CD4-positive, alpha-beta T cell (primary cell): ENCODE data around the gene ZNF687. TPM values are rescaled to one million over a fixed set of nuclear protein-coding genes. Genes with fewer than 3 reads are reported as not detected.
A peak's percentile ranks its signal among the peaks of the same experiment; 100 is the strongest.

Experiments
- ATAC-seq: fragments of 200-7000 bp; cut with Tn5 transposase; one replicate; pipeline ENCODE4 v1.10.0; 2022; ENCODE audit warnings: mild to moderate bottlenecking; ENCODE audit not compliant: poor library complexity
- CTCF ChIA-PET: fragments of 350-600 bp; sonication (Branson Sonifier 250); formaldehyde crosslinking; loops from one replicate; lab custom pipeline; 2021; ENCODE audit warnings: antibody characterized with exemption, inconsistent platforms; lab: Charles Lee
- POLR2A ChIA-PET: fragments of 350-600 bp; sonication (Branson Sonifier 250); formaldehyde crosslinking; loops from one replicate; lab custom pipeline; 2021; ENCODE audit warnings: antibody characterized with exemption, inconsistent platforms; lab: Charles Lee
- DNase-seq, 14 experiments: peaks; one replicate each; pipeline ENCODE4 v3.0.0-alpha.2; 2013 to 2020; ENCODE audit warnings: mixed read lengths in 2 of 14
- H3K27ac ChIP-seq, 2 donors: one replicate each; pipeline versions ENCODE4 v1.5.1 to v1.7.0; 2013; ENCODE audit warnings: low read length in 2 of 2, low read depth in 1 of 2, mild to moderate bottlenecking in 1 of 2
- H3K27me3 ChIP-seq, 2 experiments: 1 replicate in 1 of 2; 2 replicates in 1 of 2; pipeline versions ENCODE4 v1.6.1 to v1.7.0; 2013; ENCODE audit warnings: low read length in 2 of 2, control low read depth in 1 of 2, mild to moderate bottlenecking in 1 of 2, moderate library complexity in 1 of 2; ENCODE audit not compliant: insufficient read depth in 2 of 2, control insufficient read depth in 1 of 2
- H3K36me3 ChIP-seq: one replicate; pipeline ENCODE4 v1.6.1; 2013; ENCODE audit warnings: low read length, control low read depth; ENCODE audit not compliant: insufficient read depth
- H3K4me1 ChIP-seq: one replicate; pipeline ENCODE4 v1.6.1; 2013; ENCODE audit warnings: low read length, control low read depth; ENCODE audit not compliant: insufficient read depth
- H3K4me3 ChIP-seq: one replicate; pipeline ENCODE4 v1.5.1; 2013; ENCODE audit warnings: mild to moderate bottlenecking, low read length, moderate library complexity
- H3K9me3 ChIP-seq, 2 experiments: 1 replicate in 1 of 2; 2 replicates in 1 of 2; pipeline versions ENCODE4 v1.6.1 to v1.7.0; 2013; ENCODE audit warnings: low read length in 2 of 2, mild to moderate bottlenecking in 2 of 2, control low read depth in 1 of 2, moderate library complexity in 1 of 2; ENCODE audit not compliant: control insufficient read depth in 1 of 2, insufficient read depth in 1 of 2
- H3K27ac Mint-ChIP-seq: one replicate; pipeline ENCODE4 v1.8.0; 2020; ENCODE audit warnings: mixed read lengths
- H3K27me3 Mint-ChIP-seq: one replicate; pipeline ENCODE4 v1.8.0; 2021; ENCODE audit warnings: mixed read lengths
- H3K36me3 Mint-ChIP-seq: one replicate; pipeline ENCODE4 v1.8.0; 2021; ENCODE audit warnings: low read depth, mixed read lengths
- H3K4me1 Mint-ChIP-seq: one replicate; pipeline ENCODE4 v1.8.0; 2021; ENCODE audit warnings: low read depth, mixed read lengths
- H3K4me3 Mint-ChIP-seq: one replicate; pipeline ENCODE4 v1.8.0; 2020; ENCODE audit warnings: mild to moderate bottlenecking, mixed read lengths
- H3K9me3 Mint-ChIP-seq: one replicate; pipeline ENCODE4 v1.8.0; 2020; ENCODE audit warnings: mixed read lengths
- intact Hi-C, 2 experiments: fragments of 100-400 bp; cut with DNase I in 1 of 2; cut with micrococcal nuclease in 1 of 2; formaldehyde crosslinking; loops; one replicate each; pipeline versions ENCODE4 v1.15.1 to v1.9.0; 2023 to 2025; cut with DNase I, micrococcal nuclease
- total RNA-seq, 174 experiments: library from RNA in 2 of 174; stranded (reverse) in 2 of 174; gene quantifications; one replicate each; pipeline ENCODE4 v1.2.3 and lab custom pipeline; 2021 to 2026
- TF ChIP-seq, protein P1 (sequence below): fragments of 200-600 bp; IDR thresholded peaks from one replicate; pipeline ENCODE4 v1.8.0; 2022; ENCODE audit warnings: antibody characterized with exemption, mild to moderate bottlenecking

Gene ZNF687
- total RNA-seq, 2 experiments from 2014 or later, result 38.9 to 40.0 TPM

DNA sequence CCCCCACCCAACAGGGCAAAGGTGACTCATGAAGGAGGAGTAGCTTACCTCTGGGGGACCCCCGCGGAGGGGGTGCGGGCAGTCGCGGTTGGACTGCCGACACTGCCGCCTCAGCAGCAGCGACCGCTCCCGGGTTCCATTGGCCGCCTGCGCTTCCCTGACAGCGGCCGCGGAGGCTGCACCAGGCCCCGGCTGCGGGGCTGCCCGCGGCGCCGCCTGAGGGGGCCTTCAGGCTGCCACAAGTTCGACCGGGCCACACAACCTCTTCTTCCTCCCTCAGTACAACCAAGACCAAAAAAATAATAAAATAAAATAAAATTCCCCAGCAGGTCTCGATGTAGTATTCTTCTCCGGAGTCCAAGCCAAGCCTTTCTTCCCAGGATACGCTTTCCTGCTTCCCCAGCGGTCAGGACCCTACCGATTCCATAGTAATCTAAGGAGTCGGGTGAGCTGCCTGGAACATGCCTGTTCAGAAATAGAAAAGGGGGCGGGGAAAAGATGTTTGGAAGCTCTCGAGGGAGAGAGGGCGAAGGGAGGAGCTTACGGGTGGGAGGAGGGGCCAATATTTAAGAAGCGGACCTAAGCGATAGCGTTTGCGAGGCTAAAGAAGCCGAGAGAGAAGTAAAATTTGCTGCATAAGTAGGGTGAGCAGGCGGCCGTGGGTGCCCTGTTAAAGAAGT is 45.3 kb downstream of the ZNF687 start, which contains the start of gene PI4KB:
PI4KB (minus strand) TSS at position 194 of the 680 bp plus-strand sequence. CDS start 10,935 bp downstream, outside the sequence.
- ChIA-PET CTCF (interaction anchor here (0.9 to 4.5 kb wide), 5 partner anchors 13 to 72 kb away, joined by 3 to 41 read pairs (median 5); partner anchors contain the start of gene PSMB4), POLR2A (interaction anchor here (0.6 to 3.4 kb wide), 20 partner anchors 9 to 964 kb away, joined by 3 to 54 read pairs (median 6); partner anchors contain the start of genes MRPL9, PSMB4, PSMD4 and RFX5)
- Histone ChIP-seq H3K9me3 (no peaks in the 10 kb centered on the region), H3K27ac (peak within 1 kb of the TSS; percentile 84 to 96), H3K36me3 (peaks cover 27% of the 10 kb centered on the region), H3K27me3 (no peaks in the 10 kb centered on the region), H3K4me3 (peak within 1 kb of the TSS; percentile 75), H3K4me1 (peaks cover 35% of the 10 kb centered on the region)
- Mint-ChIP-seq H3K36me3 (peaks cover 47% of the 10 kb centered on the region), H3K27me3 (no peaks in the 10 kb centered on the region), H3K9me3 (no peaks in the 10 kb centered on the region), H3K27ac (peak within 1 kb of the TSS; percentile 93), H3K4me1 (peaks cover 33% of the 10 kb centered on the region), H3K4me3 (peak within 1 kb of the TSS; percentile 95)
- ATAC-seq (peak; percentile 94), DNase-seq (peak; percentile 76 to 97 (median 85))
- TF ChIP-seq, protein P1, sequence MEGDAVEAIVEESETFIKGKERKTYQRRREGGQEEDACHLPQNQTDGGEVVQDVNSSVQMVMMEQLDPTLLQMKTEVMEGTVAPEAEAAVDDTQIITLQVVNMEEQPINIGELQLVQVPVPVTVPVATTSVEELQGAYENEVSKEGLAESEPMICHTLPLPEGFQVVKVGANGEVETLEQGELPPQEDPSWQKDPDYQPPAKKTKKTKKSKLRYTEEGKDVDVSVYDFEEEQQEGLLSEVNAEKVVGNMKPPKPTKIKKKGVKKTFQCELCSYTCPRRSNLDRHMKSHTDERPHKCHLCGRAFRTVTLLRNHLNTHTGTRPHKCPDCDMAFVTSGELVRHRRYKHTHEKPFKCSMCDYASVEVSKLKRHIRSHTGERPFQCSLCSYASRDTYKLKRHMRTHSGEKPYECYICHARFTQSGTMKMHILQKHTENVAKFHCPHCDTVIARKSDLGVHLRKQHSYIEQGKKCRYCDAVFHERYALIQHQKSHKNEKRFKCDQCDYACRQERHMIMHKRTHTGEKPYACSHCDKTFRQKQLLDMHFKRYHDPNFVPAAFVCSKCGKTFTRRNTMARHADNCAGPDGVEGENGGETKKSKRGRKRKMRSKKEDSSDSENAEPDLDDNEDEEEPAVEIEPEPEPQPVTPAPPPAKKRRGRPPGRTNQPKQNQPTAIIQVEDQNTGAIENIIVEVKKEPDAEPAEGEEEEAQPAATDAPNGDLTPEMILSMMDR, result no peak
- intact Hi-C loops, result loop anchor here (1.0 to 10.0 kb wide), 6 partner anchors 20 to 633 kb away; partner anchors contain the start of genes RFX5 (in 2 of the 2), GOLPH3L (in 1 of the 2), PSMB4 (in 1 of the 2) and PSMD4 (in 1 of the 2)

DNA sequence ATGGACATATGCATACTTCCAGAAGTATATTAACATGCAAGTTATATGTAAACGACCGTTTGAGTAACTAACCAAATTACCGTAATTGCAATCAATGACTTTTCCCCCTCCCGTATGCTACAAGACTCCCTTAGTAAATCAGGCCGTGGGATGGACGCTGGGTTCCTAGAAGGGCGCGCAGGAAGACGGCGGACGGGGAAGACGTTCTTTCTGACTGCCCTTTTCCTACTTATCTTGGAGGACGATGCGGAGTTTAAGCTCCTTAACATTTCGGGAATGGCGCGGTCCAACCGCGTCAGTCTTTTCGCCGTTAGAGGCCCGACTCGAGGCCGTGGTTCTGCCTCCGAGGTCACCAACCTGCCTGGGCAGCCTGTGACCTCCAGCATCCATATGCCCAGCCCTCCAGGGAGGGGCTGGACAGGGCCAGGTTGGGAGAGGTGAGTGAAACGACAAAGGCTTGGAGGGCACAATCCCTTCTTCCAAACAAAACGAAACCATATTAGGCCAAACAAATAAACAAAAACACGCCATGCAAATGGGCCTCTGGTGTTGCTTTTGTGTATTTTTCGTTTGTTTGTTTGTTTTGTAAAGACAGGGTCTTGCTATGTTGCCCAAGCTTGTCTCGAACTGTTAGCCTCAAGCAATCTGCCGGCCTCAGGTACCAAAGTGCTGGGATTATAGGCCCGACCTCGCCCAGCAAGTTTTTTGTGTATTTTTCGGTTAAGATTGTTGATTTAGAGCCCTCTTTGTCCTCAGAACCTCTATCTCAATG is 46.0 kb downstream of the ZNF687 start:
- DNase-seq (peak in 1 of 14 experiments; percentile 7), ATAC-seq (peak; percentile 9)
- ChIA-PET POLR2A (interaction anchor here (0.6 to 3.4 kb wide), 18 partner anchors 8 to 964 kb away, joined by 3 to 54 read pairs (median 6); partner anchors contain the start of genes MRPL9, PSMB4, PSMD4 and RFX5), CTCF (interaction anchor here (1.1 to 4.5 kb wide), 5 partner anchors 12 to 71 kb away, joined by 4 to 41 read pairs (median 8); partner anchors contain the start of gene PSMB4)
- H3K27ac Mint-ChIP-seq, result peak overlapping the region; percentile 93
- peaks cover 27% of the 10 kb centered on the region for H3K4me1 Mint-ChIP-seq
- peaks cover 40% of the 10 kb centered on the region for H3K36me3 Mint-ChIP-seq
- no peaks in the 10 kb centered on the region for H3K27me3 Mint-ChIP-seq
- H3K9me3 ChIP-seq, result no peaks in the 10 kb centered on the region
- peak overlapping the region; percentile 84 to 96 for H3K27ac ChIP-seq
- TF ChIP-seq, protein P1, result no peak
- H3K4me1 ChIP-seq, result peaks cover 34% of the 10 kb centered on the region
- peak overlapping the region; percentile 95 for H3K4me3 Mint-ChIP-seq
- intact Hi-C loops, result loop anchor here (1.0 to 10.0 kb wide), 7 partner anchors 12 to 633 kb away; partner anchors contain the start of genes RFX5 (in 2 of the 2), GOLPH3L (in 1 of the 2), PSMB4 (in 1 of the 2) and PSMD4 (in 1 of the 2)
- peaks cover 22% of the 10 kb centered on the region for H3K36me3 ChIP-seq
- no peaks in the 10 kb centered on the region for H3K27me3 ChIP-seq
- peak overlapping the region; percentile 75 for H3K4me3 ChIP-seq
- no peaks in the 10 kb centered on the region for H3K9me3 Mint-ChIP-seq

DNA sequence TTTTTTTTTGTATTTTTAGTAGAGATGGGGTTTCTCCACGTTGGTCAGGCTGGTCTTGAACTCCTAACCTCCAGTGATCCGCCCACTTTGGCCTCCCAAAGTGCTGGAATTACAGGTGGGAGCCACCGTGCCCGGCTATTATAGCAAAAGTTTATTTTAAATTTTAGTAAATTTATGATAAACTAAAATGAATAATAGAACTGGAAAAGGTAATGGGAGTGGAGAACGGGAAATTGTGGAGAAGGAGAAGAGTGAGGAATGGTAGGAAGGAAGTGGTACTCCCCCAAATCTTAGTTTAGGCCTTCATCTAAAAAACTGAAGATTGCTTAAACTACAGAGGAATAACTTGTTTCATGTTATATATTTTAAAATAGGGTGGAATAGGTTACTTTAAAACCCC is 52.7 kb downstream of the ZNF687 start:
- Mint-ChIP-seq H3K4me3 (no peak overlapping the region), H3K27ac (no peak overlapping the region), H3K36me3 (no peaks in the 10 kb centered on the region), H3K4me1 (peaks cover 2% of the 10 kb centered on the region), H3K27me3 (no peaks in the 10 kb centered on the region), H3K9me3 (no peaks in the 10 kb centered on the region)
- TF ChIP-seq, protein P1, result no peak
- ATAC-seq (no peak), DNase-seq (no peak)
- intact Hi-C loops, result no loop called here
- no peaks in the 10 kb centered on the region for H3K27me3 ChIP-seq
- no peaks in the 10 kb centered on the region for H3K4me1 ChIP-seq
- H3K36me3 ChIP-seq, result no peaks in the 10 kb centered on the region
- no peak overlapping the region for H3K4me3 ChIP-seq
- no peak overlapping the region for H3K27ac ChIP-seq
- H3K9me3 ChIP-seq, result no peaks in the 10 kb centered on the region
- ChIA-PET CTCF (no interaction called here), POLR2A (no interaction called here)
